Stimulated activated CD8-positive, alpha-beta memory T cell treated with anti-CD3 and anti-CD28 coated beads, Interleukin-15, amount 100 ng/mL, for 1 hour (primary cell): ENCODE measurements around the gene ZYX.
"Not testable (repeated sequence)": the region's sequence is repeated elsewhere in the genome, so short reads cannot be mapped to it uniquely, and the experiment has no call there.

ENCODE experiments used
- DNase-seq: peaks from one replicate; pipeline ENCODE4 v3.0.0-alpha.2; 2020; ENCODE audit warnings: low read depth

ZYX gene

DNA sequence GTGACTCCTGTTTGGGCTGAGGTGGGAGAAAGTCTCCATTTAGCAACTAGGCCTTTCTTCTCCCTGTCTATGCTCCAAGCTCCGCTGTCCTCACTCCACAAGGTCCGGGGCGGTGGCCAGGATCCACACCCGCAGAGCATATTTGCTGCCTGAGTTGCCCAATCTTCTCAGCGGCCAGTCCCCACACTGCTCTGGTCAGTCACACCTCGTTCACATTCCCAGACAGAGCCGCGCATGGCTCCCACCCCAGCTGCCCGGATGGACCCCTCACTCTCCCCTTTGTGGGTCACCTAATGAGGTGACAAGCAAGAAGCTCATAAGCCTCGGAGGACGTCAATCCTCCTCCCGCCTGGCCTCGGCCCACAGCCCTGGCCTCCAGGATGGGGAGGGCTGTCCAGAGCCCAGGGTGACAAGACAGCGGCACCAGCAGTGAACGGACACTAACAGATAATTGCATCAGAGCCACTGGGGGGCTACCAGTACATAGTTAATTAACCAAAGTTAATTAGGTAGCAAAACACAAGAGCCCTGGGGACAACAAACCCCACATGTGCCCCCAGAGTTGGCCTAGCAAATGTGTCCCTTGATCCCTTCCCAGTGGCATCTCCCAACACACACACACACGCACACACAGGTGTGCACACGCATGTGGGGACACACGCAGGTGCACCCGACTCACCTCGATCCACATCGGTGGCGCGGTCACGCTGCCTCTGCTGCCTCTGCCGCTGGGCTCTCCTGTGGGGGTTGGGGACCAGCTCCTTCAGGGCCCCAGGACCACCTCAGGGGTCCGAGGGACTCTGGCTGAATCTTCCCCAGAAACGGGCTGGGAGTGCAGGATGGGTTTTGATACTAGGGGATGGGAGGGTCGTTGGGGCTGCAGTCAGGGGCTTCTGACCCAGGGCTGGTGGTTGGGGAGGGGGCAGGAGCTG is 15.7 kb downstream of the ZYX start:
- DNase-seq: no peak

DNA sequence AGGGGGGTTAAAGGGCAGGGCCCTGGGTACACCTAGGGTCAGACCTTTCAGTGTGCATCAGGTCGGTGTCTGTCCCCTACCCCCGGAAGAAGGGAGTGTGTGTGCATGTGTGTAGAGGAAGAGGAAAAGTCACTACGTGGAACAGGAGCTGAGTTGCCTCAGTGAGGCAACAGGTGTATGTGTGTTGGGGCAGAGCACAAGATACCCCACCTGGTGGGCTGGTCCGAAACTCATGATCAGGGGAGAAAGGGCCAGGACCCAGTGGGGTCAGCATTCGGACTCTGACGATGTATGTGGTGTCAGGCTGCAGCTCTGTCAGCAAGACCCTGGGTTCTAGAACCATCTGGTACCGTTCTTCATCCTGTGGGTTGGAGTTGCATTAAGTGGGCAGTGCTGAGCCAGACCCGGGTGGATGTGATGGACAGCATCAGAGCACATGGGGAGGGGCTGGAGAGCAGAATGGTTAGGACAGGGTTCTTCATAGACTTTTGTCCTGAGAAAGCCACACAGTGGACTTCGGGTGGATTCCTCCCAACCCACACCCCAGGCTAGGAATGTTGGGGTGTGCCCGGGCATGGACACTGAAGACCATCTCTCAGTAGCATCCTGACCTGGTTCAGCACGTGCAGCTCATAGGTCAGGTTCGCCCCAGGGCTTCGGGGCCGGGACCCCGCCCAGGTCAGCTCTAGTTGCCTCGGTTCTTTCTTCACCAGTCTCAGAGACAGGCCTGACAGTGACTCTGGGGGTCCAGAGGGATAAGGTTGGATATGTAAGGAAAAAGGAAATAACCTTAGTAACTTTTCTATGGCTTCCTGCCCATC is 16.8 kb downstream of the ZYX start:
- DNase-seq: no peak

DNA sequence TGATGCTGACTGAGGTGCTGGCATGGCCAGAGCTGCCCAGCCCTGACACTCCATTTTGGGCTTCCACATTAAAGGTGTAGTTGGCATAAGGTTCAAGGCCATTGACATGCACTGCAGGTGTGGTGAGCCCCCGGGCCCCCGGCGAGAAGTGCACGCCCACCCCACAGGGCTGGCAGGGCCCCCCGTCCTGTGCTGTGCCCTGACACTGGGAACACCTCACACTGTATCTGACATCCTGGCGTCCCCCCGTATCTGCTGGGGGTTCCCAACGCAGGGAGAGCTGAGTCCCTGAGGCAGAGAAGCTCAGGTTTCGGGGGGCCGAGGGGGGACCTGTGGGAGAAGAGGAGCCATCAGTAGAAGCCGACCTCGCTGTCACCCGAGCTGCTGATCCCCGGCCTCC is 17.5 kb downstream of the ZYX start:
- DNase-seq: no peak

DNA sequence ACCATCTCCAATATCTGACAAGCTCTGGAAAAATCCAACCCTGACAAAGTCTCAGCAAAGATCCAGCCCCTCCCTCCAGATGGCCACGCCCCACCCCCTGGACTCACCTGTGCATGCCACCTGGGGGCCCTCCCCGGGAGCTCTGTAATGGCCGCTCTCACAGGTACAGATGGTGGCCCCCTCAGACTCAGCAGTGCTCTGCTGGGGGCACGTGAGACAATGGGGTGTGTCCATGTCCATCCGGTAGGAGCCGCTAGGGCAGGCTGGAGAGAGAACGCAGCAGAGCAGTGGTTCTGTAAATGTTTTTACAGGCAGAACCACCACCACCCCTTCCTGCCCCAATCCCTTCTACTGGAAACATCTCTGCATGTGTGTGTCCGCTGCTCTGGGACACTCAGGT is 18.0 kb downstream of the ZYX start:
- DNase-seq: no peak

DNA sequence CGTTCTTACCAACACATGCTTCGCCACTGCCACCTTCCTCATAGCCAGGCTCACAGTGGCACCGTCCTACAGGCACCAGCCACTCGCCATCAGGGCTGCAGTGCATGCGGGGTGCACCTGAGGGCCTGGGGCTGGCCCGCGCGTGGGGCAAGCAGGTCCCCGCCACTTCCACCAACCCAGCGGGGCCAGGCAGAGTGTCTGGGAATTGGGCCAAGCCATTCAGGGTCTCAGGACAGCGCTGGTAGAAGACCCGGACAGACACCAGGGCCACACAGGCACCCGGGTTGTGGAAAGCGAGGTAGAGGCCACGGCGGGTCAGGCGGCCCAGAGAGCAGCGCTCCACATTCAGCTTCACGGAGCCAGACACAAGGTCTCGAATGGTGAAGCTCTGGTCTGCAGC is 18.5 kb downstream of the ZYX start:
- no peak for DNase-seq

DNA sequence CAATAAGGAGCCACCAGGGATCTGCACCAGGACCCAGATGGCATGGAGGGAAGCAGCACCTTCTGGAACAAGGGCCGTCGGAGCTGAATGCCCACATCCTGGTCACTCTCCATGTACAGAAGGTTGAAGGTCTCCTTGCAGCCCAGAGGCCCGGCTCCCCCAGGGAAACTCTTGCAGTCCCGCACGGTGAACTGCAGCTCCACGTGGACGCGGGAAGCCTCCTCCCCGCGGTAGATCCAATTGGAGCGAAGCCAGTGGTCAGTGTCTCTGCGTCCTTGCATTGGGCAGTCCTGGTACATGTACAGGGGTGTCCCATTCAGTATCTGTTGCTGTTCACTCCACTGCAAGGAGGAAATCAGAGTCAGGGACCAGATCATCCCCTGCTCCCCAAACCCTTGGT is 20.1 kb downstream of the ZYX start:
- DNase-seq: no peak

DNA sequence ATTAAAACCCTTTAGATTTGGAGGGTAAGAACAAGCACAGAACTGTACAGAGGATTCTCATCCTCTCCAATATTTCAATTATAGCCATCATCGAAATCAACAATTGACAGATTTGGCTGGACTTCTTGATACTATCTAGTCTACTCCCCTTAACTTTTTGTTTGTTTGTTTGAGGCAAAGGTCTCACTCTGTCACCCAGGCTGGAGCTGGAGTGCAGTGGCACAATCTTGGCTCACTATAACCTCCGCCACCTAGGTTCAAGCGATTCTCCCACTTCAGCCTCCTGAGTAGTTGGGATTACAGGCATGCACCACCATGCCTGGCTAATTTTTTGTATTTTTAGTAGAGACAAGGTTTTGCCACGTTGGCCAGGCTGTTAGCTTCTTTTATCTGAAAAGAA is 21.1 kb downstream of the ZYX start:
- not testable (repeated sequence) for DNase-seq

DNA sequence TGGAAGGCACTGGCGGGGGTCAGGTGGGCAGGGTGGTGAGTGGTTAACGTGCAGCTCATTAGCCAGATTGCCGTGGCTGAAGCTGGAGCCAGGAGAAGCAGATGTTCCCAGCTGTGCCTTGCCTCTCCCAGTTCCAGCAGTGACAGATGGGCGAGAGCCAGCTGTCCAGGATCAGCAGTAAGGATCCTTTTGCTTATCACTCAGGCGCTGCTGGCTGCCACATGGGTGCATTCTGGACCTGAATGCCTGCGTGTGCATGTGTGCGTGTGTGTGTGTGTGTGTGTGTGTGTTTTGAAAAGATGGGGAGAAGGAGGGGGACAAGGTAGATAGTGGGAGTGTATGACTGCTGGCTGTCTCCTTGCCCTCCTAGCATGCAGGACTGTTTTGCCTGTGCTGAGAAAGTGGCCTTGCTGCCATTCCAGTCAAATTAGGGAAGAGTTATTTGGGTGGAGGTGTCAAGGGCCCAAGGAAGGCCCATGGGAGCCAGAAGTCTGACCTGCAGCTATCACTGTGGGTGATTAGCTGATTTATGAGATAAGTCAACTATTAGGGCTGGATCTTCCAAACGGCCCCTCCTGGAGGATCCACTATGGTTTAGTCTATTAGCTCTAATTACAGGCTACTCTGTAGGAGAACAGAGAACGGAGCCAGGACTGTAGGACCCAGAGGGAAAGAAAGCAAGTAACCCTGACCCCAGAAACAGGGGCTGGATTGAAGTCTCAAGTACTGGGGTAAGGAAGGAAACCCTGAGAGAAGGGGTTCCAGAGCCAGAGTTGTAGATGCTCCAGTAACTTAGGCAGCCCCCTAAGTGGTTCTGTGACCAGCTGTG is 24.2 kb downstream of the ZYX start:
- DNase-seq: no peak

DNA sequence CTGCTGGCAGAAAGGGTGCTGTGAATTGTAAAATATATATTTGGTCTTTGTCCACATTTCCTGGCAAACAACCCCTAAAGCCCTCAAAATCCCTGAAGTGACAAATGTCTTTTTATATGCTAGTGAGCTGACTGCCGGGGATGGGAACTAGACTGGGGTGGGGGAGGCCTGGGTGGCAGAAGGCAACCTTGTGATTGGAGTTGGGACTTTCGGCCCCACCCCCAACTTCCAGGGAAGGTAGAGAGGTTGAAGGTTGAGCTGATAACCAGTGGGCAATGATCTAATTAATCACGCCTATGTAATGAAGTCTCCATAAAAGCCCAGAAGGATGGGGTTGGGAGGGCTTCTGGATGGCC is 24.8 kb downstream of the ZYX start:
- DNase-seq: no peak

DNA sequence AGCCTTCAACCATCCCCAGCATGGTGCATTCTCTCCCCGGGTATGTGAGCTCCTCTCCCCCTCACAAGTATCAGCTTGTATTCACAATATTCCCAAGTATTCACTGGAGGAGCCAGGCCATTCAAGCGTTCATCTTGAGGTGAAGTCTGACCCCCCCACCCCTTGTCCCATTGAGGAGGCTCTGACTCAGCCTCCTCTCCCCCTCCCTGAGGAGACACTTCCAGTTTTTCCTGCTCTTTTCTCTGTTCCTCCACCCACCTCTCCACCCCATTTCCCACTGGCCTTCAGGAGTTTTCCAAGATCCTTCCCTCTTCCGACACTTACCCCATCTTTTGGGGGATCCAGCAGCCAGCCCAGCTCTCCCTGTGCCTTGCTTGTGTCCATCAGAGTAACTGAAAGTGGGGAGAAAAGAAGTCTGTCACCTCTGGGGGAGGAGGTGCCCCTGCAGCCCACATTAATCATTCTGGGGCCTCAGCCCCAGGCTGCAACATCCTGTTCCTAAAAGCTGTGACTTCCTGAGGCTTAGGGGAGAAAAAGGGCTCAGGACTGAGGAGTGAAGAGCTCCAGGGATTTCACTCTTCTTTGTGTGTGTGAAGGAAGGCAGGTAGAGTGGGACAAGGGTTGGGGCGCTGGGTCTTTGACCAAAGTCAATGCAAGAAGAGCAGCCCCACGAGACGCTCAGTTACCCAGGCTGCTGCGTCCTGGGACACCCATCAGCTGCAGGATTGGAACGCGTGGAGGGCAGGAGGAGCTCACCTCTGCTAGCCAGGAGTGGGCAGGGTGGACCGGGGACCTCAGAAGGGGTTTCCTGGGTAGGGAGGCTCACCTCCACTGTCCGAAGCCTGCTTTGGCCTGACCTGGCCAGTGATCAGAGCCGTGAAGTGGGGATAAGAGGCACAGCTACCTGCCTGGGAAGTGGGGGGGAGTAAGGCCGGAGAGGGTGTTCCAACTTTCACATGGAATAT is 26.4 kb downstream of the ZYX start:
- DNase-seq: no peak

DNA sequence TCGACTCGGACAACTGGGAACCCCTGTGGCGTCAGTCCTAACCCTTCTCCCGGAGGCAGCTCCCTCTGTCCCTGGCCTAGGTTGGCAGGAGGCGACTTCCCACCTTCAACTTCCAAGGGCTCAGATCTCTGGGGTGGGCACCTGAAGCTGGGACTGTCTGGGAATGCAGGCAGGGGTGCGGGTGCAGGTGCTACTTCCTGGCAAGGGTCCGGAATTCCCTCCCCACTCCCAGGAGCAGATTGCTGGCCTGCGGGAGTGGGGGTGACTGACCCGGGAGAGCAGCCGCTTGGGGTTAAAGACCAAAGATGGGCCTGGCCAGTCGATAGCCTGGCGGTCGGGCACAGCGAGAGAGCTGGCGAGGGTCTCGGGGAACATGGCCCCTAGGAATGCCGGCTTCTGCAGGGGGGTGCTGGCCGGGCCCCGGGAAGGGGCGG is 27.1 kb downstream of the ZYX start:
- no peak for DNase-seq

DNA sequence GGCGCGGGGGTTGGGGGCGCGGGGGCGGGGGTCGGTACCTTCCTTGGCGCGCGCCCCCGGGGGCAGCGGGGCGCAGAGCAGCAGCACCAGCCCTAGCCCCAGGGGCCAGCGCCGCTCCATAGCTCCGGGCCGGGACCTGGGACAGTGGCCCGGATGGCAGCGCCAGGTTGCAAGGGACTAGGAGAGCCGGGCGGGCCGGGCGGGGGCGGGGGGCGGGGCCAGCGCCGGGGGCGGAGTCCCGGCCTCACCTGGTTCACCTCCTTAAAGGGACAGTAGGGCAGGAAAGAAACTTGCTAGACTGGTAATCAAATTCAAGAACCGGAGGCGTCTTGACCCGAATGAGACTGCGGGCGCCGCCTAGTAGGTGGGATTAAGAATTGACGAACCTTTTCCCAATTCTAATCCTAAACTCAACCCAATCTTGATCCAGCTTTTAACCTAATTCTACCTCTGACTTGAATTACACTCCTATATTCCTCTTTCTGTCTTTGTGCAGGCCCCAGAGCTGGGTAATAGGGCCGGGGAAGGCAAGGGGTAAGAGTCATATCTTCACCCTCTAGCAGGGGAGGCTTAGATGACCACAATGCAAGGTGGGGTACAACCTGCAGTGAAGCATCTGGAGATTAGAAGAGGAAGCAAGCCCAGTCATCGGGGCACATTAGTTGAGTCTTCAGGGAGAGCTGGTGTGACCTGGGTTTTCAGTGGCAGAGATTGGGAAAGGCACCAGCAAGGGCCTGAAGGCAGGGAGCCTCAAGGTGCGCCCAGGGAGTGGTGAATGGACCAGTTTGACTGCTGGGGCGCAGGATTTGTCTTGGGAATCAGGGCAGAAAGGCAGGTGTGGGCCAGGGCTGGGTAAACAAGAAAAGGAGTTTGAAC is 27.8 kb downstream of the ZYX start, which contains the start of gene EPHA1:
Gene EPHA1, minus strand, starts transcription at position 171 of the 876 bp plus-strand sequence. Its CDS starts 51 bp downstream, at position 120.
- no peak for DNase-seq

DNA sequence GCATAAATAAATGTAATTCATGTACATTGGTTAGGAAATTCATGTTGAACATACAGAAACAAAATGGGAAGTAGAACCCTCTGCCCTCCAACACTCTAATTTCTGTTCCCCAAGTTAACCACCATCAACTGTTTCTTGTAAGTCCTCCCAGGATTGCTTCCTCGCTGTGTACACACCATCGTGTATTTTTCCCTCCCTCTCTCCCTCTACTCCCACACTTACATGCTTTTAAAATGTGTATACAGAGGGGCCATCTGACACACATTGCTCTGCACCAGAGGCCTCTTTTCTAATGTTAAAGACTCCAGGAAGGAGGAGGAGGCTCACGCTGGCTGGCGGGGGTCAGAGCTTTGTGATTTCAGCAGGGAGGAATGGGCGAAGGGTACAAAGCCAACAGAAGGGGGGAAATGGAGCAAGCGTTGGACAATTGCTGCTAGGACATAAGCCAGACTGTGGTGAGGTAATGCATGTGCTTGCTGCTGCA is 29.4 kb downstream of the ZYX start:
- DNase-seq: no peak

DNA sequence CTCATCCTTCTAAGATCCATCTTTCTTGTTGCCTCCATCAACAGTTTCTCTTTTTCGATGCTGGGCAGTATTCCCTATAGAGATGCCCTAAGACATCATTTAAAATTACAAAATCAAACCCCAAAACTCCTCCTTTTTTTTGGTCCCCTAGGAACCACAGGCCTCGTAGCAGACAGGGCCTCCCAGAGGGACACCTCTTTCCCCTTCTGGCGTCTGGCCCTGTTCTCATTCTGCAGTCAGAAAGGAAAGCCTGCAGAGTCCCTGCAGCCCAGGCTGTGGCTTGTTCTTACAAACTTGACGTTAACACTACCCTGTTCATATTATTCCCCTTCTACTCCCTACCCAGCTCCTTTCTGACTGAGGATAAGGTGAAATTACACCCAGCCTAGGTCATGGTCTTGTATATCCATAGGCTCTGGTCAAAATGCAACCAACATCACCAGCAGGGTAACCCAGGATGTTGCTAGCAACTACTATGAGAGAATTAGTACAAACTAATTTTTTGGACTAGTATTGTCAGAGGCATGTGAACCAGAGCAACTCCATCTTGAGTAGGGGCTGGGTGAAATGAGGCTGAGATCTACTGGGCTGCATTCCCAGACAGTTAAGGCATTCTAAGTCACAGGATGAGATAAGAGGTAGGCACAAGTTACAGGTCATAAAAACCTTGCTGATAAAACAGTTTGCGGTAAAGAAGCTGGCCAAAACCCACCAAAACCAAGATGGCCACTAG is 31.0 kb downstream of the ZYX start:
- no peak for DNase-seq

DNA sequence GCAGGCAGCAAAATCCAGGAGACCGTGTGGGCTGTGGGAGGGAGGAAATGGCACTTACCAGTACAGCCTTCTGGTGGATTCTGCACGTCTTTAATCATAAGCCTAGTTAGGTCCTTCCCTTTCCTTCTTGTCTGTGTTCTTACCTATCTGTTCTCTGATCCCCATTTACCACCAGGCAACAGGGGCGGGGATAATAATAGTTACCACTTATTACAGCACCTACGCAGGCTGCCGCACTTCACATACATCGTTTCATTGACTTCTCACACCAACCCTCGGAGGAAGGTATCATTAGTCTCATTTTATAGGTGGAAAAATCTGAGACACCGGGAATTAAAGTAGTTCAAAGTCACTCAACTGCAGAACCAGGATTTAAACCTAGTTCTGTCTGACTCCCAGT is 32.0 kb downstream of the ZYX start:
- no peak for DNase-seq

DNA sequence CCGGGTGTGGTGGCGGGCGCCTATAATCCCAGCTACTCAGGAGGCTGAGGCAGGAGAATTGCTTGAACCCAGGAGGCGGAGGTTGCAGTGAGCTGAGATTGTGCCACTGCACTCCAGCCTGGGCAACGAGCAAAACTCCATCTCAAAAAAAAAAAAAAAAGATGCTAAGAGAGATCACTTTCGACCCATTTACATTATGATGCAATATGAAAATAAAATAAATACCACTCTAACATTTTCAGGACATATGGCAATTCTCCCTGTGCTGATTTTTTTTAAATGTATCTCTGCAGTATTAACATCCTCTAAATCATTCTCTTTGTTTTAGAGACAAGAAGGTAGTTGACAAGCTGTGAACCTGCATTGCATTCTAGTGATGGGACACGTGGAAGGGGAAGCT is 34.1 kb downstream of the ZYX start:
- not testable (repeated sequence) for DNase-seq

DNA sequence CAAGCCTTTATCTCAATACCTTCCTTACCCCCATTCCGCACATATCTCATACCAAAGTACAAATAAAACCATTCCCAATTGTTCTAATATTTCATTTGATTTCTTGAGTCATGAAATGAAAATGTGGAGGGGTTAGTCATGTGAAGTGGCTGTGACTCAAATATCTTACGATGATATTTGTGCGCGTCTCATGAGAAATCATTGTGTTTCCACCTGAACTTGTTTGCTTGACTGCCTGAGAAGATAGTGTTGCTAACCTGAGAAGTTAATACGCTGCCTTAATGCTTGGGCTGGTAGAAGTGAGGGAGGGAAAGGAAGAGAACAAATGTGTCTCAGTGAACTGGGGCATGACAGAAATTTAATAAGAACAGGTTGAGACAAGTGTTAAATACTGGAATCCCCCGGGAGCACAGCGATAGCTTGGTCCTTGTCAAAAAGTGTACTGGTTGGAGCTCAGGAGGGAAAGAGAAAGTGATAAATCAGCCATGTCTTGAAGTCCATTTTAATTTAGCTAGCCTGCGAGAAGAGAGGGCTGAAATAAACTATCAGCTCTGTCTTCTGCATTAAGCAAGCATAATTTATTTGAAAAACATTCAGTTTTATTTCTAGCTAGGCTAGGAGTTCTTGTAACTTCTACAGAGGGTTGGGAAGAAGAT is 34.7 kb downstream of the ZYX start:
- DNase-seq: no peak

DNA sequence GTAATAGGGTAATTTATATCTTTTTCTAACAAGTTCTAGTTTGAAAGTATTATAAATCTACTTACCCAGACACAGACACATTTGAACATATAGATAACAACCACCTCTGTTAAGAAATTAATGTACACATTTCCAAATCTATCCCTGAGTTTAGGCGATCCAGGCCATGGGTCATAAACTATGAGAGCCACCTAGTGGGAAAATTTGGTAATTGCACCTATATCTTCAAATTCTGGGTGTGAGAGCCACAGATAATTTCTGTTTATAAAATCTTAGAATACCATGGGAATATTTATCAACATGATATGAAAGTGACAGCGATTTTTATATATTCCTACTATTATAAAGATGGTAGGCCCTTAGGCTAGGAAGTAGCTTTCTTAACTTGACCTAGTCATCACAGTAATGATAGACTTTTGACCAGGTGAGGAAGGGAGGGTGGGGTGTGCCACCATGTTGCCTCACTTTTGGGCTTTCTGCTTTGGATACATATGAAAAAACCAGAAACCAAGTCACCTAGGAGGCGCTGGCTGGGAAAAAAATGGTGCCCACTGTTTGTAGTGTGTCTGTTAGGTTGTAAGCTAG is 35.5 kb downstream of the ZYX start:
- DNase-seq: no peak
